ENCODE measurements around the gene FAM174C. TPM values are rescaled to one million over a fixed set of nuclear protein-coding genes. Genes with fewer than 3 reads are reported as not detected.
A peak's percentile ranks its signal among the peaks of the same experiment; 100 is the strongest.

The FAM174C gene
- total and polyA plus RNA-seq, 2 of the 8 experiments (the other 6 are each of a cell fraction or from before 2014, with no cell fraction given) = 44.5 to 125 TPM

DNA sequence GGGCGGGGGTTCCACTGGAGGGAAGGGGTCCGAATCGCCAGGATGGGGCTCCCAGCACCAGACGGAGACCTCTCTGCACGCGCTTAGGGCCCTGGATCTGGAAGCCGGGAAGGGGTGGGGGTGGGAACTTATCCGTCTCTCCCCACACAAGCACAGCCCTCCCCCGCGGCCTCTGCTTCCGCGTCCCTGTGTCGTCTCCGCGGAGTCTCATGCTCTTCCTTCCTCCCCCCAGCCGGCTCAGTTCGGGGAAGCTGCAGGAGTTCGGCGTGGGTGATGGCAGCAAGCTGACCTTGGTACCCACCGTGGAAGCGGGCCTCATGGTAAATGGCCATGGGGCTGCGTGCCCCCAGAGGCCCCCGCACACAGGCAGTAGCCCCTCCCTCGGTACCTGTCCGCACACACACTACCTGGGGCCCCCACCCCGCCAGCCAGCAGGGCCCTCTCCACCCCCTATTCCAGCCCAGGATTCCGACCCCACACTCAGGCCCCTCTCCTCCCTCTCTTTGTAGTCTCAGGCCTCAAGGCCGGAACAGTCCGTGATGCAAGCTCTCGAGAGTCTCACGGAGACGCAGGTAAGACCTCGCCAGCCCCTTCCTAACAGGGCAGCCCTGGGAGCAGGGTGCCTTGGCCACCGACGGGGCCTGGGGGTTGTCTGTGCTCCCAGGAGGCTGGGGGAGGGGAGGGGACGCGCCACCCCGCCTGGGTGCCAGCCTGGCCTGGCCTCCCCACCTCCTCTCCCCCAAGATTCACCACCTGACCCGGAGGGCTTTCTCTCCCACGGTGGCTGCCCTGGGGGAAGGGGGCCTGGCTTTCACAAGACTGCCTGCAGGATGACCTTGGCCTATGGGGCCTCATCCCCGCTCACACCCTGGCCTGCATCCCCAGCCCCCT lies 23.8 kb upstream of the FAM174C start:
- CTCF ChIA-PET (ENCODE audit: partially characterized antibody) = interaction anchor here (0.7 to 1.3 kb wide), 2 partner anchors 9 to 15 kb away, joined by 3 to 7 read pairs; no protein-coding TSS in a partner anchor
- peak overlapping the region; percentile 96 for H3K4ac ChIP-seq (replicated peaks; ENCODE audit: insufficient read length, low read depth, low read length)
- no peak for TF ChIP-seq CTCF (IDR thresholded peaks at IDR 0.05; ENCODE audit: control extremely low read depth in 1 of 3, insufficient read depth in 1 of 3, low read depth in 1 of 3, low read length in 3 of 3)
- no peak for TF ChIP-seq SIRT6 (IDR thresholded peaks at IDR 0.05; ENCODE audit: low read length)
- peak; percentile 33; the same call in 1 of the 2 replicates for TF ChIP-seq POLR2AphosphoS5 (IDR thresholded peaks at IDR 0.05; ENCODE audit: low read depth, low read length)
- TF ChIP-seq USF2 (IDR thresholded peaks at IDR 0.05; ENCODE audit: low read length) = no peak
- TF ChIP-seq POLR2A (IDR thresholded peaks at IDR 0.05; ENCODE audit: control extremely low read depth in 1 of 2, low read depth in 2 of 2, low read length in 2 of 2) = peak; percentile 46 to 55
- no peak for TF ChIP-seq POU5F1 (IDR thresholded peaks at IDR 0.05; ENCODE audit: low read depth, low read length)
- TF ChIP-seq RXRA (IDR thresholded peaks at IDR 0.05; ENCODE audit: insufficient read depth, low read depth, low read length) = no peak

More for the DNA sequence above, 23.8 kb upstream of the FAM174C start:
- H2BK20ac ChIP-seq (ENCODE audit: low read length) = no peak overlapping the region
- H3K4me2 ChIP-seq (ENCODE audit: insufficient read depth in 1 of 2, low read depth in 2 of 2, low read length in 2 of 2) = peak overlapping the region; percentile 83 to 97
- H3K36me3 ChIP-seq (ENCODE audit: control insufficient read depth in 2 of 4, insufficient read depth in 4 of 4, low read length in 3 of 4) = peaks cover 25 to 56% (median 40%) of the 10 kb centered on the region in 4 experiments
- H2BK15ac ChIP-seq (ENCODE audit: low read length) = no peak overlapping the region
- peaks cover 9 to 49% of the 10 kb centered on the region in 2 experiments for H3K79me2 ChIP-seq (ENCODE audit: control insufficient read depth in 1 of 2, insufficient read depth in 2 of 2, low read length in 2 of 2)
- H3K9me3 ChIP-seq (ENCODE audit: insufficient read depth in 2 of 2, low read depth in 1 of 2, low read length in 1 of 2) = no peaks in the 10 kb centered on the region
- no peak for DNase-seq (ENCODE audit: low read depth in 1 of 2, low spot score in 2 of 2)
- H3K23me2 ChIP-seq (ENCODE audit: low read depth, low read length) = peaks cover 2% of the 10 kb centered on the region; the same call in 1 of the 2 replicates
- no peak overlapping the region for H2BK12ac ChIP-seq (ENCODE audit: low read depth, low read length)
- peak overlapping the region; percentile 75 for H3K18ac ChIP-seq (ENCODE audit: extremely low read depth, low read length)
- peak overlapping the region; percentile 59 for H4K5ac ChIP-seq (ENCODE audit: insufficient read length, low read depth, low read length)
- WGBS, 2 experiments (ENCODE audit: extremely low coverage in 1 of 2, insufficient coverage in 1 of 2, insufficient read length in 1 of 2, insufficient replicate concordance in 2 of 2, low coverage in 1 of 2, low lambda C conversion rate in 2 of 2, missing lambda C conversion rate in 1 of 2) = 13% methylated on average over 15 of the region's 41 CpGs; no CpG with 5 or more reads in 1 of the 2 experiments
- H4K91ac ChIP-seq (replicated peaks; ENCODE audit: insufficient read length, low read length) = peak overlapping the region; percentile 86
- peak overlapping the region; percentile 54 for H2BK120ac ChIP-seq (replicated peaks; ENCODE audit: low read depth, low read length)
- POLR2A ChIA-PET (ENCODE audit: partially characterized antibody) = interaction anchor here (0.5 to 19.4 kb wide), 5 partner anchors 10 to 83 kb away, joined by 3 to 456 read pairs (median 4); partner anchors contain the start of genes ATP5F1D, CIRBP and FAM174C
- H4K20me1 ChIP-seq (replicated peaks in 1 of 2; ENCODE audit: control insufficient read depth in 1 of 2, insufficient read depth in 2 of 2, low read length in 2 of 2) = peaks cover 20 to 26% of the 10 kb centered on the region in 2 experiments
- H3K4me3 ChIP-seq (ENCODE audit: extremely low read depth in 1 of 4, insufficient read depth in 2 of 4, low read depth in 3 of 4, low read length in 4 of 4) = peak overlapping the region; percentile 66 to 99 (median 83)
- peak overlapping the region; percentile 77 for H3K56ac ChIP-seq (replicated peaks; ENCODE audit: insufficient read length, low read depth, low read length)
- H2AFZ ChIP-seq (ENCODE audit: low read length) = no peak overlapping the region
- FAIRE-seq = no peak
- peak overlapping the region; percentile 71; the same call in 1 of the 2 replicates for H2BK5ac ChIP-seq (ENCODE audit: low read depth, low read length)
- peaks cover 12% of the 10 kb centered on the region; the same call in 1 of the 2 replicates for H3K79me1 ChIP-seq (ENCODE audit: low read depth, low read length)
- H3K4me1 ChIP-seq (replicated peaks in 1 of 4; ENCODE audit: control insufficient read depth in 3 of 4, insufficient read depth in 4 of 4, low read length in 3 of 4) = peaks cover 0 to 20% (median 12%) of the 10 kb centered on the region in 4 experiments; a peak in 6 of 7 replicates
- peak overlapping the region; percentile 87 for H4K8ac ChIP-seq (ENCODE audit: extremely low read depth, insufficient read depth, low read length)
- peak overlapping the region; percentile 55 to 90 (median 80) for H3K9ac ChIP-seq (replicated peaks in 1 of 4; ENCODE audit: extremely low read depth in 1 of 4, low read depth in 3 of 4, low read length in 3 of 4)
- H3K23ac ChIP-seq (ENCODE audit: insufficient read length) = no peak overlapping the region
- no peak overlapping the region for H2AK5ac ChIP-seq (ENCODE audit: low read depth, low read length)
- no peaks in the 10 kb centered on the region for H3K27me3 ChIP-seq (replicated peaks in 1 of 4; ENCODE audit: control insufficient read depth in 3 of 4, extremely low read depth in 1 of 4, insufficient read depth in 3 of 4, low read length in 3 of 4)
- H3K27ac ChIP-seq (ENCODE audit: low read depth, low read length) = peak overlapping the region; percentile 89
- no peak overlapping the region for H3K14ac ChIP-seq (ENCODE audit: insufficient read length)

Measured in H1 (cell line).